Measurements from ENCODE around the gene MAPK11. TPM values are rescaled to one million over a fixed set of nuclear protein-coding genes. Genes with fewer than 3 reads are reported as not detected.

The MAPK11 gene
- total and polyA plus RNA-seq, 10 of the 15 experiments (the other 5 are each of a cell fraction or from before 2014, with no cell fraction given): 0.05 to 12.8 (median 3.7) TPM

DNA sequence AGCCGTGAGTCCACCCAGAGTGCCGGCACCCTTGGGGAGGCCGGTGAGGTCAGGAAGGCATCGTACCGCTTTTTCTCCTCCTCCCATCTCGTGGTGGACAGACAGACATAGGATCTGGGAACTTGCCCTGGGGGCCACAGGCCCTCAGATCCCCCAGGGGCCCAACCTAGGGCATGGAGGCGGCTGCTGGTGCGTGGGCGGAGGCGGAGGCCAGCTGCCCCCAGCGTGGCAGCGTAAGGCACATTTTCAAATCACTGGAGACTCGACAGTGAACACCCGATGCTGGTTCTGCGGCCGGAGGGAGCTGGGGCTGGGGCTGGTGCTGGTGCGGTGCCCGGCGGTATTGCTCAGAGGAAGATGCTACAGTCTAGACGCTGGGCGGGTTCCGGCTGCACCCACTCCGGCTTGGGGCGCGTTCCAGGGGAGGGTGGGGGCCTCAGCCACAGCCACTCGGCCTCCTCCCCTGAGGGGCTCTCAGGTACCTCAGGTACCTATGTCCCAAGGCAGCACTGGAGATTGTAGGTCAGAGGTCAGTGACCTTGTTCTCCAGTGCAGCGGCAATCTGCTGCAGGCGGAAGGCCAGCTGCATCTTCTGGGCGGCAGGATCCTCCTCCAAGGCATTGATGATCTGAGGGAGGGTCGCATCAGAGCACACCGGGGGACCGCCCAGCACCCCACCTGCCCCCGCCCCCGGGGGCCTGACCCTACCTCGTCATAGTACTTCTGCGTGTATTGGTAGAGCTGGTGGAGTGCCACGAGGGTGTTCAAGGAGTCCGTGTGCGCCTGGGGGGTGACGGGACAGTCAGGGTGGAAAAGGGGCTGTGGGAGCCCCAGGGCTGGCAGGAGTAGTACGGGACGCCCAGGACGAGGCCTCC lies 5.2 kb upstream of the MAPK11 start:
- TF ChIP-seq POLR2AphosphoS2 (IDR thresholded peaks at IDR 0.05; ENCODE audit: low read depth, low read length) (no peak), POLR2A (IDR thresholded peaks at IDR 0.05; ENCODE audit: low read depth, low read length) (peak; percentile 28)
- Histone ChIP-seq H3K27ac (ENCODE audit: control insufficient read depth, insufficient read depth) (no peak overlapping the region), H3K79me2 (ENCODE audit: control insufficient read depth, insufficient read depth, low read length) (no peaks in the 10 kb centered on the region), H2AFZ (ENCODE audit: control insufficient read depth, low read depth, low read length) (no peak overlapping the region), H3K36me3 (ENCODE audit: control insufficient read depth in 2 of 2, insufficient read depth in 2 of 2, low read length in 1 of 2) (peaks cover 0 to 29% of the 10 kb centered on the region in 2 experiments; a peak in 3 of 4 replicates), H3K9ac (ENCODE audit: control insufficient read depth, insufficient read depth, low read length) (no peak overlapping the region), H3K9me3 (replicated peaks; ENCODE audit: control insufficient read depth, insufficient read depth, low read length) (no peaks in the 10 kb centered on the region), H3K4me2 (ENCODE audit: control insufficient read depth, insufficient read depth) (no peak overlapping the region), H4K20me1 (ENCODE audit: control insufficient read depth, insufficient read depth) (no peaks in the 10 kb centered on the region), H3K27me3 (replicated peaks in 1 of 2; ENCODE audit: control insufficient read depth in 2 of 2, insufficient read depth in 2 of 2, low read length in 1 of 2) (no peaks in the 10 kb centered on the region), H3K4me3 (no peak overlapping the region), H3K4me1 (ENCODE audit: control insufficient read depth, insufficient read depth, low read length) (peaks cover 10% of the 10 kb centered on the region)
- BruUV-seq (replicated peaks): TSS peak; percentile 76
- RAD21 ChIA-PET (ENCODE audit: unreplicated experiment): interaction anchor here (0.9 to 1.7 kb wide), 5 partner anchors 19 to 53 kb away, joined by 3 to 5 read pairs (median 3); no protein-coding TSS in a partner anchor
- intact Hi-C loops (cut with micrococcal nuclease; ENCODE audit: unreplicated experiment): loop anchor here (1.0 kb wide), 2 partner anchors 52 to 67 kb away; partner anchors contain the start of gene DENND6B
- SMC1A ChIA-PET (ENCODE audit: uncharacterized antibody, unreplicated experiment): interaction anchor here (0.6 to 2.1 kb wide), 4 partner anchors 20 to 67 kb away, joined by 4 to 6 read pairs (median 4); no protein-coding TSS in a partner anchor
- ATAC-seq: no peak
- CTCF ChIA-PET: interaction anchor here (1.0 to 2.8 kb wide), 16 partner anchors 18 to 281 kb away, joined by 3 to 36 read pairs (median 6); partner anchors contain the start of genes DENND6B, PLXNB2, SCO2 and TUBGCP6
- no peak for FAIRE-seq
- in situ Hi-C loops (cut with MboI): loop anchor here (5.0 kb wide), 1 partner anchor 52 kb away; the partner anchor contains the start of gene DENND6B
- DNase-seq (ENCODE audit: low read depth, low spot score): no peak
- POLR2A ChIA-PET: interaction anchor here (1.5 kb wide), 1 partner anchor 29 kb away, joined by 7 read pairs; no protein-coding TSS in a partner anchor
- 95% methylated on average over 39 of the region's 43 CpGs for WGBS (ENCODE audit: insufficient coverage, insufficient replicate concordance, low lambda C conversion rate, missing lambda C conversion rate)

- H3K9ac ChIP-seq (ENCODE audit: control insufficient read depth, insufficient read depth, low read length): no peak overlapping the region
- TF ChIP-seq SREBF1 (IDR thresholded peaks at IDR 0.05; ENCODE audit: low read length) (no peak), POLR2A (IDR thresholded peaks at IDR 0.05; ENCODE audit: low read depth, low read length) (no peak), ETV6 (conservative IDR thresholded peaks at IDR 0.05 in 1 of 2, IDR thresholded peaks at IDR 0.05 in 1 of 2; ENCODE audit: borderline replicate concordance in 1 of 2, low read depth in 1 of 2) (no peak), RUNX3 (IDR thresholded peaks at IDR 0.05; ENCODE audit: low read length) (no peak), IRF5 (IDR thresholded peaks at IDR 0.05; ENCODE audit: borderline replicate concordance) (no peak), SMC3 (IDR thresholded peaks at IDR 0.05; ENCODE audit: borderline replicate concordance, low read length) (no peak)
- TF ChIP-seq, protein P1, sequence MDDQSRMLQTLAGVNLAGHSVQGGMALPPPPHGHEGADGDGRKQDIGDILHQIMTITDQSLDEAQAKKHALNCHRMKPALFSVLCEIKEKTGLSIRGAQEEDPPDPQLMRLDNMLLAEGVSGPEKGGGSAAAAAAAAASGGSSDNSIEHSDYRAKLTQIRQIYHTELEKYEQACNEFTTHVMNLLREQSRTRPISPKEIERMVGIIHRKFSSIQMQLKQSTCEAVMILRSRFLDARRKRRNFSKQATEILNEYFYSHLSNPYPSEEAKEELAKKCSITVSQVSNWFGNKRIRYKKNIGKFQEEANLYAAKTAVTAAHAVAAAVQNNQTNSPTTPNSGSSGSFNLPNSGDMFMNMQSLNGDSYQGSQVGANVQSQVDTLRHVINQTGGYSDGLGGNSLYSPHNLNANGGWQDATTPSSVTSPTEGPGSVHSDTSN (IDR thresholded peaks at IDR 0.05; ENCODE audit: insufficient replicate concordance, low read depth, low read length): no peak
- no peaks in the 10 kb centered on the region for H4K20me1 ChIP-seq (ENCODE audit: control insufficient read depth, insufficient read depth)
- ChIA-PET CTCF (interaction anchor here (1.2 to 2.8 kb wide), 4 partner anchors 52 to 346 kb away, joined by 3 to 36 read pairs (median 14); partner anchors contain the start of gene DENND6B), SMC1A (ENCODE audit: uncharacterized antibody, unreplicated experiment) (no interaction called here), POLR2A (no interaction called here), RAD21 (ENCODE audit: unreplicated experiment) (interaction anchor here (0.9 kb wide), 1 partner anchor 44 kb away, joined by 3 read pairs; no protein-coding TSS in a partner anchor)
- intact Hi-C loops (cut with micrococcal nuclease; ENCODE audit: unreplicated experiment) (no loop called here), in situ Hi-C loops (cut with MboI) (loop anchor here (5.0 kb wide), 1 partner anchor 53 kb away; the partner anchor contains the start of gene DENND6B)
- DNase-seq (ENCODE audit: low read depth, low spot score) (no peak), FAIRE-seq (no peak), ATAC-seq (no peak)
- 92% methylated on average over 7 of the region's 7 CpGs for WGBS (ENCODE audit: insufficient coverage, insufficient replicate concordance, low lambda C conversion rate, missing lambda C conversion rate)
- H3K4me2 ChIP-seq (ENCODE audit: control insufficient read depth, insufficient read depth): no peak overlapping the region
- H3K27ac ChIP-seq (ENCODE audit: control insufficient read depth, insufficient read depth): no peak overlapping the region
- BruUV-seq (replicated peaks): no TSS peak
- no peaks in the 10 kb centered on the region for H3K9me3 ChIP-seq (replicated peaks; ENCODE audit: control insufficient read depth, insufficient read depth, low read length)
- H3K79me2 ChIP-seq (ENCODE audit: control insufficient read depth, insufficient read depth, low read length): no peaks in the 10 kb centered on the region
- H3K36me3 ChIP-seq (ENCODE audit: control insufficient read depth in 2 of 2, insufficient read depth in 2 of 2, low read length in 1 of 2): peaks cover 0 to 29% of the 10 kb centered on the region in 2 experiments; a peak in 3 of 4 replicates
- H2AFZ ChIP-seq (ENCODE audit: control insufficient read depth, low read depth, low read length): no peak overlapping the region
- H3K4me3 ChIP-seq: no peak overlapping the region
- H3K4me1 ChIP-seq (ENCODE audit: control insufficient read depth, insufficient read depth, low read length): peaks cover 10% of the 10 kb centered on the region
- no peaks in the 10 kb centered on the region for H3K27me3 ChIP-seq (replicated peaks in 1 of 2; ENCODE audit: control insufficient read depth in 2 of 2, insufficient read depth in 2 of 2, low read length in 1 of 2)
These were observed 4.6 kb upstream of the MAPK11 start for GRCh38 chr22:50274771-50275170.

All from GM12878 (cell line).